Testis (tissue), 3 donors: ENCODE data around the gene NR3C1. TPM values are rescaled to one million over a fixed set of nuclear protein-coding genes. Genes with fewer than 3 reads are reported as not detected.

Experiments used
- DNase-seq: peaks from one replicate; pipeline ENCODE4 v3.0.0-alpha.2; 2019
- H3K27ac ChIP-seq, 2 donors: fragments of 200-600 bp; sonication (generic); one replicate each; pipeline ENCODE4 v1.5.1; 2019
- H3K27me3 ChIP-seq: fragments of 200-600 bp; sonication (generic); one replicate; pipeline ENCODE4 v1.5.1; 2019
- H3K36me3 ChIP-seq: fragments of 200-600 bp; sonication (generic); one replicate; pipeline ENCODE4 v1.5.1; 2017; ENCODE audit warnings: low read depth; ENCODE audit errors: missing control alignments
- H3K4me1 ChIP-seq: fragments of 200-600 bp; sonication (generic); one replicate; pipeline ENCODE4 v1.5.1; 2019
- H3K4me3 ChIP-seq, 2 donors: fragments of 200-600 bp; sonication (generic); one replicate each; pipeline ENCODE4 v1.5.1; 2017 to 2019
- H3K9me3 ChIP-seq: fragments of 200-600 bp; sonication (generic); one replicate; pipeline ENCODE4 v1.5.1; 2017
- CTCF ChIP-seq, 3 experiments: fragments of 450-650 bp in 2 of 3; fragments of 200-600 bp in 1 of 3; sonication (generic) in 1 of 3; IDR thresholded peaks; one replicate each; pipeline ENCODE4 v1.5.1; 2016 to 2019; ENCODE audit warnings: antibody characterized with exemption in 3 of 3, mild to moderate bottlenecking in 2 of 3, moderate library complexity in 1 of 3
- POLR2A ChIP-seq: fragments of 450-650 bp; IDR thresholded peaks from one replicate; pipeline ENCODE4 v1.6.1; 2017; ENCODE audit warnings: antibody characterized with exemption, mild to moderate bottlenecking, moderate library complexity
- WGBS, 2 donors: methylation state at CpG; one replicate each; pipeline ENCODE4 v1.1.5; 2018; 5-methylcytosine and 5-hydroxymethylcytosine counted together
- intact Hi-C: fragments of 100-400 bp; cut with DNase I; formaldehyde crosslinking; loops from one replicate; pipeline ENCODE4 v1.15.1; 2023; ENCODE audit warnings: low total_unique reads
- polyA plus RNA-seq: library from polyadenylated mRNA; stranded (reverse); fragments of 350-450 nt; fragmentation: Illumina TruSeq; extraction: RNeasy Lipid Tissue Mini Kit (QIAGEN cat#74804); gene quantifications from one replicate; pipeline ENCODE4 v1.2.3, GENCODE V29; 2014; ENCODE audit warnings: low read depth, low replicate concordance; ENCODE audit not compliant: insufficient read depth
- total RNA-seq, 2 donors: library from RNA; depleted of rRNA; stranded (reverse); fragments of >200 nt; gene quantifications; one replicate each; pipeline ENCODE4 v1.2.3, GENCODE V29; 2016

The NR3C1 gene
- total and polyA plus RNA-seq, 3 donors from 2014 or later = 33.2 to 37.7 (median 34.3) TPM

- WGBS, 2 donors = 92 to 94% methylated on average over 9 of the region's 9 CpGs
- H3K4me1 ChIP-seq = no peaks in the 10 kb centered on the region
- H3K36me3 ChIP-seq = no peaks in the 10 kb centered on the region
- no peaks in the 10 kb centered on the region for H3K9me3 ChIP-seq
- no peak for DNase-seq
- no peak for TF ChIP-seq CTCF (IDR thresholded peaks at IDR 0.05)
- no peak for TF ChIP-seq POLR2A
- no peaks in the 10 kb centered on the region for H3K27me3 ChIP-seq
- intact Hi-C loops = no loop called here
- H3K4me3 ChIP-seq = no peak overlapping the region
- H3K27ac ChIP-seq = no peak overlapping the region
These were observed 169.2 kb downstream of the NR3C1 start for GRCh38 chr5:143234162-143234842.

DNA sequence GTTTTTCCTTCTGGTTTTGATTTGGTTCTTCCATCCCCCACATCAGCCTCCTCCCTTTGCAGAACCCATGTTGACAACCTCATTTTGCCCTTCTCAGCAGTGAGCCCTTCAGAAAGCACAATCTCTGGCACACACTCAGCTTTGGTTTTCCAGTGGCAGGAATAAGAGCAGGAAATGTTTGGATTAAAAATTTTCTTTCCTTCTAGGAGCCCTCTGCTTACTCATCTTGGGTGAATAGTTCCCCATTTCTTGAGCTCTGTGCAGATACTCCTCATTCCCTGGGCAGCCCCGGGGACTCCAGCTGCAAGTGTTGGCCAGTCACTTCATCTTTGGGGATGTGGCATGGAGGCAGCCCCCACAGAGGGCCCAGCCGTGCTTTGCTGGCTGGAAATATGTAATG, 170.5 kb downstream of the NR3C1 start:
- intact Hi-C loops = no loop called here
- Histone ChIP-seq H3K4me3 (no peak overlapping the region), H3K27me3 (no peaks in the 10 kb centered on the region), H3K9me3 (no peaks in the 10 kb centered on the region), H3K36me3 (no peaks in the 10 kb centered on the region), H3K27ac (no peak overlapping the region), H3K4me1 (no peaks in the 10 kb centered on the region)
- WGBS, 2 donors = 65 to 68% methylated on average over 2 of the region's 2 CpGs
- TF ChIP-seq CTCF (IDR thresholded peaks at IDR 0.05) = no peak
- TF ChIP-seq POLR2A = no peak
- DNase-seq = no peak

DNA sequence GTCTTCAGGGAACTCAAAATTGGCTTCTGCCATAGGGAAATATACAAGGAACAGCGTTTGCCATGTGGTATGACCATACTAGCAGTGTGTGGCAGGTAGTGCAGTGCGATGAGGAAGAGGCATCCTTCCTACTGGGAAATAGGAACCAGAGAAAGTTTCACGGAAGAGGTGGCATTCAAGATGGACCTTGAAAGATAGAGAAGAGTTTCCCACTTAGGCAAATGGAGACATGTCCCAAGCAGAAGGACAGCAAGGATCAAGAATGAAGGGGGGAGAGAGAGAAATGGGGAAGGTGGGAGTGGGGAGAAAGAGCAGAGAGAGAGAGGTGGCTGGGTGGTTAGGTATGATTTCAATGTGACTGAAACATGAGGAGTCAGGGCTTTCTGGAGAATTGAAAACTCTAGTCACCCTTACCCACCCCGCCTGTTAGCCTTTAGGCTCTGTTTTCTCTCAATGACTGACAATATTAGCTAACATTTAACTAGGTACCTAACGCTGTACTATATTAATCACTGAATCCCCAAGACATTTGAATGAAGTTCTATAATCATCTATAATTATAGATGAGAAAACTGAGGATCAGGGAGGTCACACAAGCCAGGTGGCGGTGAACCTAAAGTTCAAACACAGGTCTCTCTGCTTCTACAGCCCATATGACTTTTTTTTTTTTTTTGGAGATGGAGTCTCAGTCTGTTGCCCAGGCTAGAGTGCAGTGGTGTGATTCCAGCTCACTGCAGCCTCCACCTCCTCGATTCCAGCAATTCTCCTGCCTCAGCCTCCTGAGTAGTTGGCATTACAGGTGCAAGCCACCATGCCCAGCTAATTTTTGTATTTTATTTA, 171.3 kb downstream of the NR3C1 start:
- TF ChIP-seq POLR2A = no peak
- no peak for TF ChIP-seq CTCF (IDR thresholded peaks at IDR 0.05)
- DNase-seq = no peak
- no peaks in the 10 kb centered on the region for H3K27me3 ChIP-seq
- no peak overlapping the region for H3K4me3 ChIP-seq
- 93 to 94% methylated on average over 7 of the region's 7 CpGs for WGBS, 2 donors
- H3K36me3 ChIP-seq = no peaks in the 10 kb centered on the region
- no peaks in the 10 kb centered on the region for H3K4me1 ChIP-seq
- intact Hi-C loops = no loop called here
- no peak overlapping the region for H3K27ac ChIP-seq
- H3K9me3 ChIP-seq = no peaks in the 10 kb centered on the region

DNA sequence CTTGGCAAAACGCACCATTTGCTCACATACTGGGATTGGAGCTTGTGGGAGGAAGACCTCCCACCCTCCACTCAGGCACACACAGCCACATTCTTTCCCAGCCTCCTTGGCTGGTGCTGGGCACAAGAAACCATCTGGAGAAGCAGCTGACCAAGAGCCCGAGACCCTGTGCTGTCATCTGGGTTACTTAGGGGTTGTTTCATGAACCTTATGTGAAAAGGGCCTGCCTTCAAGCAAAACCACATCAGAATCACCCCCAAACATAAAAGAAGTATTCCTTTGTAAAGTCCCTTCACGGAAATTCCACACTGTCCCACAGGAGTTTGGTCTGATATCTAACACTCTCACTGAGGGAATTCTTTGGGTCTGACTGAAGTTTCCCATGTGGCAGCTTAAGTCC, 172.1 kb downstream of the NR3C1 start:
- Histone ChIP-seq H3K4me1 (no peaks in the 10 kb centered on the region), H3K27ac (no peak overlapping the region), H3K4me3 (no peak overlapping the region), H3K27me3 (no peaks in the 10 kb centered on the region), H3K9me3 (no peaks in the 10 kb centered on the region), H3K36me3 (no peaks in the 10 kb centered on the region)
- TF ChIP-seq CTCF (IDR thresholded peaks at IDR 0.05) = no peak
- TF ChIP-seq POLR2A = no peak
- DNase-seq = no peak
- intact Hi-C loops = no loop called here
- WGBS, 2 donors = 45 to 69% methylated on average over 2 to 3 of the region's 3 CpGs
